Muscle layer of colon (tissue), 2 donors: Measurements from ENCODE around the gene ARHGAP31.

Experiments used
- H3K27ac ChIP-seq: one replicate; pipeline ENCODE4 v1.7.0; 2013; ENCODE audit warnings: low read depth, mild to moderate bottlenecking, low read length, moderate library complexity
- H3K27me3 ChIP-seq, 2 donors: one replicate each; pipeline ENCODE4 v1.7.0; 2013; ENCODE audit warnings: low read length in 2 of 2, mild to moderate bottlenecking in 2 of 2; ENCODE audit not compliant: insufficient read depth in 2 of 2, control insufficient read depth in 1 of 2
- H3K36me3 ChIP-seq: one replicate; pipeline ENCODE4 v1.7.0; 2013; ENCODE audit warnings: mild to moderate bottlenecking, low read length; ENCODE audit not compliant: insufficient read depth
- H3K4me1 ChIP-seq: one replicate; pipeline ENCODE4 v1.7.0; 2013; ENCODE audit warnings: mild to moderate bottlenecking, low read length; ENCODE audit not compliant: insufficient read depth
- H3K4me3 ChIP-seq, 2 donors: one replicate each; pipeline ENCODE4 v1.7.0; 2013; ENCODE audit warnings: low read length in 2 of 2, low read depth in 1 of 2, mild to moderate bottlenecking in 1 of 2, moderate library complexity in 1 of 2
- H3K9ac ChIP-seq: one replicate; pipeline ENCODE4 v1.7.0; 2013; ENCODE audit warnings: low read length
- H3K9me3 ChIP-seq: one replicate; pipeline ENCODE4 v1.7.0; 2013; ENCODE audit warnings: mild to moderate bottlenecking, low read length
- donor health status: abdominal sarcoma.
- donor health status: Adenocarcinoma of cecum.

The ARHGAP31 gene

DNA sequence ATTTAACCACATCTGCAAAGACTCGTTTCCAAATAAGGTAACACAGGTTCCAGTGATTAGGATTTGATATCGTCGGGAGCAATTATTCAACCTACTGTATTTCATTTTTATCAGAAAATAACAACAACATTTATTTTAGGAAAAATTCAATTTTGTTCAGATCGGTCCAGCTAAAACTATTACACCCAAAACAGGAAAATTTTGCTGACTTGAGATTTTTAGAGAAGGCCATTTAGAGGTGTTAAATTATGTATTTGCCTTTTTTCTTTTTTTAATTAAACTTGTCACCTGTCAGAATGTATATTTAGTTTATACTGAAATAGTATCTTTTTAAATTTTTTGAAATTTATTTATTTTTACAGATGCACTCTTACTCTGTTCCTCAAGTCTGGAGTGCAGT lies 81.3 kb downstream of the ARHGAP31 start:
- Histone ChIP-seq H3K4me3 (no peak overlapping the region), H3K9ac (no peak overlapping the region), H3K27ac (no peak overlapping the region), H3K9me3 (no peaks in the 10 kb centered on the region), H3K27me3 (no peaks in the 10 kb centered on the region), H3K36me3 (no peaks in the 10 kb centered on the region), H3K4me1 (no peaks in the 10 kb centered on the region)

DNA sequence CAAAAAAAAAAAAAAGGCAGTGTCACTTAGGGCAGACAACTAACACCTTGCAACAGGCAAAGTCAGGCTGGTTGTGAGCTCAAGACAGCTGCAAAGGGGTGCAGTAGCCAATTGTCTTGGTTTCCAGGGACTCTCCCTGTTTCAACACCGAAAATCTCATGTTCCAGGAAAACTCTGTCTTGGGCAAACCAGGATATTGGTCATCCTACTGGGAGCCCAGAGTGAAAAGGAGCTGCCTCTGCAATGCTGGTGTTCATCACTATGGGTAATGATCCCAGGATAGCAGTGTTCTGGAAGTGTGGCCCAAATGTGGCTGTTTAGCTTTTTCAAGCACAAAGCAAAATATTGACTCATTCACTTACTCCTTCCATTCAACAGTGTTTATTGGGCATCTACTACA lies 82.6 kb downstream of the ARHGAP31 start:
- Histone ChIP-seq H3K4me1 (no peaks in the 10 kb centered on the region), H3K9me3 (no peaks in the 10 kb centered on the region), H3K9ac (no peak overlapping the region), H3K27me3 (no peaks in the 10 kb centered on the region), H3K4me3 (no peak overlapping the region), H3K27ac (no peak overlapping the region), H3K36me3 (no peaks in the 10 kb centered on the region)

DNA sequence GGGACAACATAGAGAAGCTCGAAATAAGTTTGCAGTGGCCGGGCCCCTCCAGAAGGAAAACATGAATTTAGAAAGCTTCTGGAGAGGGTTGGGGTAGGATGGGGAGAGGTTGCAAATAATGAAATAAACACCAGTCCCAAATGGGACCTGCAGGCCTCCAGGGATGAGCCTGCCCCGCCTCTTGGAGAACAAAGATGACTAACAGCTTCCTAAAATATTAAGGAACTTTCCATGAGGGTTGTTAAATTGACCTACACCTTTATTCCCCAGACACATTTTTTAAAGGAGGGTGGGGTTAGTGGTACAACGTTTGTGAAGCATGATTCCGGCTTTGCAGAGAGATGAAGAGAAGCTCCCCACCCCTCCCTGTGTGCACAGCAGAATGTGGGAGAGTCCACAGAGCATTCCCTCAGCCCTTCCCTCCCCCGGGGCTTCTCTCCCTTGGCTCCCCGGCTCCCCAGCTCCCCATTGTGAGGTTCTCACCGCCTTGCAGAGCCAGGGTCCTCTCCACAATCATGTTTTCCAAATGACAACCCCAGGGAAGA lies 84.1 kb downstream of the ARHGAP31 start:
- H3K9ac ChIP-seq = no peak overlapping the region
- no peak overlapping the region for H3K27ac ChIP-seq
- H3K4me3 ChIP-seq = no peak overlapping the region
- no peaks in the 10 kb centered on the region for H3K4me1 ChIP-seq
- H3K9me3 ChIP-seq = no peaks in the 10 kb centered on the region
- H3K36me3 ChIP-seq = peaks cover 7% of the 10 kb centered on the region
- H3K27me3 ChIP-seq = no peaks in the 10 kb centered on the region

DNA sequence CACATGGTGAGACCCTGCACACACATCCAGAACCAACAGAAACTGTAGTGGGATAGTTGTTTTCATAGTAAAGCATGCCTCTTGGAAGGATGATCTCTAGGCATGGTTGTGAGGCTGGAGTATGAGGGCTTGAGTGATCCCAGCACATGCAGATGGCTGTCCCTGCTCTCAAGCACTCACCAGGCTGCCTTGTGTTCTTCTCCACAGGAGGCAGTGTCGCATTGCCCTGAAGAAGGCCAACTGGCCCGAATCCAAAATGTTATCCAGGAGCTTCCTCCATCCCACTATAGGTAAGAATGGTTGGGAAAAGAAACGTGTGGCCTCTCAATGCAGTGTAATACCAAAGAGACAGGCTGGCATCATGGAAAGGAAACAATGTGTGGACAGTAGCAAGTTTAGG lies 86.5 kb downstream of the ARHGAP31 start:
- no peak overlapping the region for H3K4me3 ChIP-seq
- no peaks in the 10 kb centered on the region for H3K4me1 ChIP-seq
- no peak overlapping the region for H3K27ac ChIP-seq
- peaks cover 10% of the 10 kb centered on the region for H3K36me3 ChIP-seq
- no peak overlapping the region for H3K9ac ChIP-seq
- H3K9me3 ChIP-seq = no peaks in the 10 kb centered on the region
- no peaks in the 10 kb centered on the region for H3K27me3 ChIP-seq

DNA sequence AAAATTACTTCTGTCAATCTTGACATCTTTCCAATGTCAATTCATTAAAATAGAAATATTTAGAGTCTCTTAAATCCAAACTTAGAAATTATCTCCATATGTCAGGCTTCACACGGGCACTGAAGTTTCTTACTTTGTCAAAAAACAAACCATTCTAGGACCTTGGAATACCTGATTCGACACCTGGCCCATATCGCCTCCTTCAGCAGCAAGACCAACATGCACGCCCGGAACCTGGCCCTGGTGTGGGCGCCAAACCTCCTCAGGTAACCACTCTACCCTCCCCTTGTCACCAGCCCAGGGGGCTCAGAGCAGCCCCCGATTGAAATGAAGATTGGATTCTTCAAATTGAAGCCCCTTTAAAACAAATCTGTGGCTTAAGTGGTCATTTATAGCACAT lies 88.0 kb downstream of the ARHGAP31 start:
- Histone ChIP-seq H3K27ac (no peak overlapping the region), H3K4me1 (no peaks in the 10 kb centered on the region), H3K9me3 (no peaks in the 10 kb centered on the region), H3K9ac (no peak overlapping the region), H3K27me3 (no peaks in the 10 kb centered on the region), H3K4me3 (no peak overlapping the region), H3K36me3 (peaks cover 10% of the 10 kb centered on the region)

DNA sequence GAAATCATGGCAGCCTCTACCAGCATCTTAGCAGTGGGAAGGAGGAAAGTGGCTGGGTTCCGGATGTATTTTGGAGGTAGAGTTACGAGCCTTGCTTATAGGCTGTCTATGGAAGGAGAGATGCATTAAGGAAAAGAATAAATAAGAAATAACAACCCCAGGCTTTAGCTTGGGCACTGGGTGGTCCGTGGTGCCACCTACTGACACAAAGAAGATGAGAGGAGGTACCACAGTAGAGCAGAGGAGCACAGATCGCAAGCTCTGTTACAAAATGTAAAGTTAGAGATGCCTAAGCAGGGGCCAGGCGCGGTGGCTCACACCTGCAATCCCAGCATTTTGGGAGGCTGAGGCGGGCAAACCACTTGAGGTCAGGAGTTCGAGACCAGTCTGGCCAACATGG lies 94.4 kb downstream of the ARHGAP31 start:
- Histone ChIP-seq H3K9ac (no peak overlapping the region), H3K4me1 (no peaks in the 10 kb centered on the region), H3K9me3 (no peaks in the 10 kb centered on the region), H3K4me3 (no peak overlapping the region), H3K27me3 (no peaks in the 10 kb centered on the region), H3K36me3 (peaks cover 31% of the 10 kb centered on the region), H3K27ac (no peak overlapping the region)

DNA sequence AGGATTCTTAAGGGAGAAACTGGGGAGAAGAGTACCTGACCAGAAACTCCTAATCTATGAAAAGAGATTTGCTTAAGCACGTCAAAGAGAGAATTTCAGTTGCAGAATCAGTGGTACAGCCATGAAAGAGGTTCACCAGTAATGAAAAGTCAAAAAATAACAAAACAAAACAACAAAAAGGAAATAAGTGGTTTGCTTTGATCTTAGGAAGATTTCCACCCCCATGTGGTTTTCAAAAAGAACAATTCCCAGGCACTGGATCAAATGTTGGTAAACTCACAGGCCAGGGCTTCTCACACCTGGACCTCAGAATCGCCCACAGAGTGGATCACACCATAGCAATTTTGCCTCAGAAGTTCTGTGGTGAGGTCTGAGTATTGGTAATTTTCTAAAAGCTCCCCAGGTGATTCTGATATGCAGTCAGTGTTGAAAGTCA lies 101.8 kb downstream of the ARHGAP31 start:
- H3K4me3 ChIP-seq = no peak overlapping the region
- H3K9ac ChIP-seq = no peak overlapping the region
- H3K27ac ChIP-seq = no peak overlapping the region
- no peaks in the 10 kb centered on the region for H3K27me3 ChIP-seq
- H3K36me3 ChIP-seq = peaks cover 39% of the 10 kb centered on the region
- no peaks in the 10 kb centered on the region for H3K9me3 ChIP-seq
- H3K4me1 ChIP-seq = no peaks in the 10 kb centered on the region

DNA sequence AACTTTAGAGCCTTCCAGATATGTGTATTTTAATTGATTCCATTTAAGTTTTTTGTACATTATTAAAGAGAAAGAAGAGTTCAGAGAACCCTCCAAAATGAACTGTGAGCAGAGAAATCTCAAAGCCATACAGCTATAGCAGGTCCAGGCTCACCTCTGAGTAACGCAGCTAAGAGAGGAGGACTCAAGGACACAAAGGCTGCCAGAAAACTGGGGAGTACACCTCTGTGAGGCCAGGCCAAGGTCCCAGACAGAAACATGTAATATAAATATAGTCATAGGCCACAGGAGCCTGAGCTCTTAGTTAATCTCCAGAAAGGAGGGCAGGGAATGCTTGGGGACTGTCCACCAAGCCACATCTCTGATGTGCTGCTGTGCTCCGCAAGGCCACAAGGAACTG lies 102.7 kb downstream of the ARHGAP31 start:
- H3K27ac ChIP-seq = no peak overlapping the region
- no peak overlapping the region for H3K9ac ChIP-seq
- no peaks in the 10 kb centered on the region for H3K27me3 ChIP-seq
- H3K36me3 ChIP-seq = peaks cover 38% of the 10 kb centered on the region
- no peak overlapping the region for H3K4me3 ChIP-seq
- no peaks in the 10 kb centered on the region for H3K4me1 ChIP-seq
- no peaks in the 10 kb centered on the region for H3K9me3 ChIP-seq

DNA sequence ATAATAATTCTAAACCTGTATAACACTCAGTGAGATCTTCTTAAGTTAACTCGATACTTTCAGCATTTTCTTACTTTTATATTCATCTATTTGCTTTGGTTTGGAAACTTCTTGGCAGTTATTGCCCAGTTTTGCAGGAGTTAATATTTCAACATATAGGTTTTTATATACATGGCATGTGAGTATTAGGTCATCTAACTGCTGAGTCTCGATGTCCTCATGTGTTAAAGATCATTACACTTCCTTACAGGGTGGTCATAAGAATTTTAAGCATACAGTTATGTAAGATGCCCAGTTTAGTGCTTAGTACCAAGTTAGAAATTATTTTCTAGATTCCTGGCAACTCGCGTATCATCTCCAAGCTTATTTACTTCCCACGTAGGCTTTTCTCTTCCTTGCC lies 106.3 kb downstream of the ARHGAP31 start:
- no peaks in the 10 kb centered on the region for H3K4me1 ChIP-seq
- peaks cover 18% of the 10 kb centered on the region for H3K36me3 ChIP-seq
- no peak overlapping the region for H3K27ac ChIP-seq
- H3K4me3 ChIP-seq = no peak overlapping the region
- H3K9me3 ChIP-seq = no peaks in the 10 kb centered on the region
- H3K9ac ChIP-seq = no peak overlapping the region
- no peaks in the 10 kb centered on the region for H3K27me3 ChIP-seq

DNA sequence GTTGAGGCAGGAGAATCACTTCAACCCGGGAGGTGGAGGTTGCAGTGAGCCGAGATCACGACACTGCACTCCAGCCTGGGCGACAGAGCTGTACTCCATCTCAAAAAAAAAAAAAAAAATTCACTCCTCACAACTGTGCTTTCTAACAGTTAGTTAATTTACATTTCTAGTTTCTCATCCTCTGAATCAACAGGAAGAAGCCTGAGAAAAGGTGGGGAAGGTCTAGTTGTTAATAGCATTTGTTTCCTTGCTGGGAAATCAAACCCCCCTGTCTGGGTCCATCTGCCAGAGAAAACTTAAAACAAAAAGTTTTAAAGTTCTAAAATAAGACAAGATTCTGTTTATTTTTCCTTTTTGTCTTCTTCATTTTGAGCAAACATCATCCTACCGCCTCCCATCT lies 106.9 kb downstream of the ARHGAP31 start:
- no peaks in the 10 kb centered on the region for H3K4me1 ChIP-seq
- no peak overlapping the region for H3K9ac ChIP-seq
- H3K27ac ChIP-seq = no peak overlapping the region
- H3K36me3 ChIP-seq = peaks cover 18% of the 10 kb centered on the region
- H3K27me3 ChIP-seq = no peaks in the 10 kb centered on the region
- no peak overlapping the region for H3K4me3 ChIP-seq
- H3K9me3 ChIP-seq = no peaks in the 10 kb centered on the region

DNA sequence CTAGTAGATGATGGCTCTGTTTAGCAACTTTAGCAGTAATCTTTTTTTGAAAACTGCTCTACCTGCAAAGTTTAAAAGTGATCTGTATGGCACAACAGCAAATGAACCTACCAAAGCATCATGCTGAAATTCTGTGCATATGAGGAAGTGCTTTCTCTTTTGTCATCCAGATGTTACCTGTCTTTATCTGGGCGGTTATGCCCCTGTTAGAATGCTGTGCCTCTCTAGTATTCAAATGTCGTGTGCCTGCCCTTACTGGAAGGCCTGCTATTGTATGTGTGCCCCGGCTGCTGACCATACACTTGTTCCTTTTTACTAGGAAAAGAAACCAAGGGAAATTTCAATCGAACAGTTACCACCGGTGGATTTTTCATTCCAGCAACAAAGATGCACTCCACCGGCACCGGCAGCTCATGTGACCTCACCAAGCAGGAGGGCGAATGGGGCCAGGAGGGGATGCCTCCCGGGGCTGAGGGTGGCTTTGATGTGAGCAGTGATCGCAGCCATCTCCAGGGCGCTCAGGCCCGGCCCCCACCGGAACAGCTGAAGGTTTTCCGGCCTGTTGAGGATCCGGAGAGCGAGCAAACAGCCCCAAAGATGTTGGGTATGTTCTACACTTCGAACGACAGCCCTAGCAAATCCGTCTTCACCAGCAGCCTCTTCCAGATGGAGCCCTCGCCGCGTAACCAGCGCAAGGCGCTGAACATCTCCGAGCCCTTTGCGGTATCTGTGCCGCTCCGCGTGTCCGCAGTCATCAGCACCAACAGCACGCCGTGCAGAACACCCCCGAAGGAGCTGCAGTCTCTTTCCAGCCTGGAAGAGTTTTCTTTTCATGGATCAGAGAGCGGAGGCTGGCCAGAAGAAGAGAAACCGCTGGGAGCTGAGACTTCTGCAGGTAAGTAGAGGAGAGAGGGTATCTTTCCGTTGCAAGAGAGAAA lies 107.6 kb downstream of the ARHGAP31 start:
- Histone ChIP-seq H3K4me1 (no peaks in the 10 kb centered on the region), H3K4me3 (no peak overlapping the region), H3K27ac (no peak overlapping the region), H3K9ac (no peak overlapping the region), H3K36me3 (peaks cover 18% of the 10 kb centered on the region), H3K9me3 (no peaks in the 10 kb centered on the region), H3K27me3 (no peaks in the 10 kb centered on the region)

DNA sequence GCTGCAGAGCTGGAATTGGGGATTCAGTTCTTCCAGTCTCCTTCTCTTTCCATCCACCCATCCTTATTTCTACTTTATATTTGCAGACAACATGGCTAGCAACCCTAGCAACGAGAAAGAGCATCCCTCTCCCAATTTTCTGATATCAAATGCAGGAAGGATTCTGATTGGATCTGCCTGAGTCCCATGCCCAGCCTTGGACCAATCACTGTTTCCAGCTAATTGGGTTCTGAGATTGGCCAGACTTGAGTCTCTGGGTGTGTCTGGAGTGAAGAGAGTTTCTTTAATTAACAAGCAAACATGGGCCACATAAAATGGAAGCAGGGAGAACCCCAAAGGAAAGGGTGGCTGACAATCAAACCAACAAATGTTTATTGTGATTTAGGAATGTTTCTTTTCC lies 108.6 kb downstream of the ARHGAP31 start:
- Histone ChIP-seq H3K4me1 (no peaks in the 10 kb centered on the region), H3K4me3 (no peak overlapping the region), H3K27me3 (no peaks in the 10 kb centered on the region), H3K9me3 (no peaks in the 10 kb centered on the region), H3K9ac (no peak overlapping the region), H3K36me3 (peaks cover 18% of the 10 kb centered on the region), H3K27ac (no peak overlapping the region)
